A549 (cell line): Measurements from ENCODE around the gene NAT8L. TPM values are rescaled to one million over a fixed set of nuclear protein-coding genes. Genes with fewer than 3 reads are reported as not detected.
A peak's percentile ranks its signal among the peaks of the same experiment; 100 is the strongest.

Experiments used
- ATAC-seq, 2 experiments: fragments of 200-7000 bp in 1 of 2; fragments of >200 bp in 1 of 2; cut with Nextera tagmentation in 1 of 2; cut with Tn5 transposase in 1 of 2; 3 replicates each; pipeline versions ENCODE4 v1.8.0 to v1.9.1; 2018 to 2020; ENCODE audit warnings: mild to moderate bottlenecking in 1 of 2, moderate library complexity in 1 of 2
- CTCF ChIA-PET: fragments of 300-600 bp; sonication (Branson Sonifier 250); formaldehyde crosslinking; extraction: SDS; loops from one replicate; lab custom pipeline; 2021; ENCODE audit warnings: antibody characterized with exemption, inconsistent platforms; lab: Yijun Ruan, JAX
- POLR2A ChIA-PET: fragments of 350-600 bp; formaldehyde crosslinking; extraction: SDS; loops from one replicate; lab custom pipeline; 2021; ENCODE audit warnings: antibody characterized with exemption, inconsistent platforms; lab: Yijun Ruan, JAX
- DNase-seq, 2 experiments: peaks; one replicate each; pipeline versions ENCODE4 v3.0.0 to v3.0.0-alpha.2; 2011 to 2016; ENCODE audit warnings: low read depth in 1 of 2, low spot score in 1 of 2
- FAIRE-seq: peaks from 2 replicates; lab custom pipeline; 2011; peaks lifted over from hg19 to GRCh38; lab: Jason Lieb, UNC
- H3K27ac ChIP-seq, 2 experiments: fragments of >200 bp; sonication (Bioruptor Twin); formaldehyde crosslinking; 3 replicates each; pipeline ENCODE4 v1.5.1; 2016 to 2017
- H3K4me1 ChIP-seq: fragments of >200 bp; sonication (Bioruptor Twin); formaldehyde crosslinking; 3 replicates; pipeline ENCODE4 v1.6.1; 2016
- H3K4me2 ChIP-seq: fragments of >200 bp; sonication (Bioruptor Twin); formaldehyde crosslinking; 3 replicates; pipeline ENCODE4 v1.6.1; 2016
- H3K4me3 ChIP-seq: fragments of >200 bp; sonication (Bioruptor Twin); formaldehyde crosslinking; 3 replicates; pipeline ENCODE4 v1.5.1; 2016
- H3K9me3 ChIP-seq: fragments of >200 bp; sonication (Bioruptor Twin); formaldehyde crosslinking; 3 replicates; pipeline ENCODE4 v1.6.1; 2016
- CBX2 ChIP-seq: fragments of 200-600 bp; sonication (generic); IDR thresholded peaks from 2 replicates; pipeline ENCODE4 v1.6.1; 2016; ENCODE audit warnings: low read depth, mild to moderate bottlenecking, borderline replicate concordance
- CEBPB ChIP-seq, 2 experiments: fragments of >200 bp in 1 of 2; sonication (Bioruptor Twin) in 1 of 2; formaldehyde crosslinking in 1 of 2; IDR thresholded peaks; 2 replicates each; pipeline ENCODE4 v1.6.1; 2012 to 2016
- EHMT2 ChIP-seq: fragments of 200-600 bp; sonication (generic); IDR thresholded peaks from 2 replicates; pipeline ENCODE4 v1.6.1; 2016; ENCODE audit warnings: antibody characterized with exemption, low read depth, mild to moderate bottlenecking, moderate library complexity
- ELK1 ChIP-seq: fragments of 150-350 bp; IDR thresholded peaks from 2 replicates; pipeline ENCODE4 v1.6.1; 2014; ENCODE audit warnings: low read depth, mild to moderate bottlenecking, low read length
- KDM1A ChIP-seq: fragments of 200-600 bp; sonication (generic); IDR thresholded peaks from 2 replicates; pipeline ENCODE4 v1.6.1; 2016; ENCODE audit warnings: low read depth, mild to moderate bottlenecking
- MAFK ChIP-seq: fragments of 450-650 bp; IDR thresholded peaks from 2 replicates; pipeline ENCODE4 v1.6.1; 2014; ENCODE audit not compliant: partially characterized antibody
- MAX ChIP-seq: IDR thresholded peaks from 2 replicates; pipeline ENCODE4 v1.6.1; 2012
- MYC ChIP-seq: IDR thresholded peaks from 2 replicates; pipeline ENCODE4 v1.6.1; 2012; ENCODE audit warnings: mild to moderate bottlenecking, inconsistent platforms, low read length, improper control_type of control experiment, borderline replicate concordance
- NPAS2 ChIP-seq: fragments of 250-450 bp; sonication (Bioruptor Pico); IDR thresholded peaks from 2 replicates; pipeline ENCODE4 v1.8.0; 2022; ENCODE audit warnings: mild to moderate bottlenecking, moderate library complexity, borderline replicate concordance
- PHF8 ChIP-seq: fragments of 200-600 bp; sonication (generic); IDR thresholded peaks from 2 replicates; pipeline ENCODE4 v1.6.1; 2016; ENCODE audit warnings: low read depth, mild to moderate bottlenecking, antibody characterized with exemption, moderate library complexity, borderline replicate concordance
- RCOR1 ChIP-seq: fragments of 150-350 bp; IDR thresholded peaks from 2 replicates; pipeline ENCODE4 v1.6.1; 2014; ENCODE audit warnings: antibody characterized with exemption, low read length, low read depth
- RFX5 ChIP-seq: fragments of 450-650 bp; IDR thresholded peaks from 2 replicates; pipeline ENCODE4 v1.7.1; 2014; ENCODE audit warnings: antibody characterized with exemption, mild to moderate bottlenecking, moderate library complexity
- RNF2 ChIP-seq: fragments of 200-600 bp; sonication (generic); IDR thresholded peaks from 2 replicates; pipeline ENCODE4 v1.6.1; 2016; ENCODE audit warnings: low read depth, mild to moderate bottlenecking, antibody characterized with exemption, moderate library complexity, borderline replicate concordance
- ZFP36 ChIP-seq: fragments of 450-650 bp; IDR thresholded peaks from 2 replicates; pipeline ENCODE4 v1.6.1; 2014; ENCODE audit warnings: borderline replicate concordance; ENCODE audit not compliant: partially characterized antibody
- ZSCAN20 ChIP-seq: fragments of 250-450 bp; sonication (Bioruptor Pico); IDR thresholded peaks from 2 replicates; pipeline ENCODE4 v1.8.0; 2022; ENCODE audit warnings: mild to moderate bottlenecking, moderate library complexity
- WGBS: methylation state at CpG from one replicate; pipeline ENCODE4 v1.1.6; 2017; ENCODE audit errors: missing lambda C conversion rate; 5-methylcytosine and 5-hydroxymethylcytosine counted together
- polyA plus RNA-seq, 4 experiments: library from polyadenylated mRNA; depleted of rRNA in 3 of 4; stranded (reverse); fragments of >200 nt; fragmentation: RNase III in 1 of 4; extraction: RNeasy Plus Mini Kit Qiagen cat#74134 plus additional on column Dnase treatment in 1 of 4; gene quantifications; 2 replicates in 3 of 4; 3 replicates in 1 of 4; pipeline ENCODE4 v1.2.3, GENCODE V29; 2011 to 2017

The NAT8L gene
- polyA plus RNA-seq, 2 of the 4 experiments (the other 2 are of a cell fraction): 2.6 to 8.2 TPM

- no peak for ATAC-seq
Observed at GRCh38 chr4:2104556-2105345, 45.6 kb downstream of the NAT8L start.

GRCh38 chr4:2105559-2105958, 46.4 kb downstream of the NAT8L start:
- ChIA-PET CTCF (no interaction called here), POLR2A (no interaction called here)
- TF ChIP-seq MYC (no peak), ELK1 (no peak), RFX5 (no peak), CEBPB (IDR thresholded peaks at IDR 0.05) (no peak), ZSCAN20 (CRISPR knock-in tag) (no peak), MAX (no peak), CBX2 (no peak), PHF8 (no peak), EHMT2 (no peak)
- H3K4me3 ChIP-seq: no peak overlapping the region
- no peaks in the 10 kb centered on the region for H3K4me1 ChIP-seq
- no peak overlapping the region for H3K27ac ChIP-seq
- FAIRE-seq (no peak), DNase-seq (no peak), ATAC-seq (no peak)
- peaks cover 15% of the 10 kb centered on the region; the same call in 2 of the 3 replicates for H3K9me3 ChIP-seq
- no peak overlapping the region for H3K4me2 ChIP-seq
- 83% methylated on average over 1 of the region's 1 CpG for WGBS

More at GRCh38 chr4:2104556-2105345, 45.6 kb downstream of the NAT8L start:
- 40% methylated on average over 7 of the region's 9 CpGs for WGBS
- H3K27ac ChIP-seq: no peak overlapping the region
- H3K4me1 ChIP-seq: no peaks in the 10 kb centered on the region
- TF ChIP-seq KDM1A: no peak
- no peak for TF ChIP-seq MYC
- no peak for TF ChIP-seq ZFP36
- no peak for TF ChIP-seq CBX2
- TF ChIP-seq NPAS2 (CRISPR knock-in tag): no peak
- TF ChIP-seq RNF2: no peak
- no peak for DNase-seq
- no peak overlapping the region for H3K4me2 ChIP-seq
- no peak overlapping the region for H3K4me3 ChIP-seq
- no peak for FAIRE-seq
- H3K9me3 ChIP-seq: peaks cover 15% of the 10 kb centered on the region; the same call in 2 of the 3 replicates
- CTCF ChIA-PET: no interaction called here
- POLR2A ChIA-PET: no interaction called here

- H3K9me3 ChIP-seq: no peaks in the 10 kb centered on the region
- no peak for DNase-seq
- no peaks in the 10 kb centered on the region for H3K4me1 ChIP-seq
- no peak for ATAC-seq
- TF ChIP-seq MAFK: peak; percentile 81
- no peak for TF ChIP-seq RCOR1
- WGBS: 65% methylated on average over 6 of the region's 6 CpGs
- no peak overlapping the region for H3K4me3 ChIP-seq
- FAIRE-seq: no peak
- ChIA-PET POLR2A (no interaction called here), CTCF (no interaction called here)
- no peak overlapping the region for H3K4me2 ChIP-seq
- no peak overlapping the region for H3K27ac ChIP-seq
Observed at GRCh38 chr4:2116687-2117400, 57.7 kb downstream of the NAT8L start.

Other genes with a start within 250 kb of the NAT8L start
- 18.6 and 20.2 TPM in 2 replicates for gene LETM1, start 203.2 kb upstream of the NAT8L start, polyA plus RNA-seq (2011; rRNA removed)
- 29.6 to 29.9 TPM (median 29.6 TPM) in 3 replicates for gene LETM1, start 203.2 kb upstream of the NAT8L start, polyA plus RNA-seq (2017; fragmentation: RNase III; extraction: RNeasy Plus Mini Kit Qiagen cat#74134 plus additional on column Dnase treatment)
- gene NSD2, start 187.9 kb upstream of the NAT8L start, polyA plus RNA-seq (2011; rRNA removed): 49.3 and 52.6 TPM in 2 replicates
- 43.8 to 47.7 TPM (median 44.5 TPM) in 3 replicates for gene NSD2, start 187.9 kb upstream of the NAT8L start, polyA plus RNA-seq (2017; fragmentation: RNase III; extraction: RNeasy Plus Mini Kit Qiagen cat#74134 plus additional on column Dnase treatment)
- gene NELFA, start 50.4 kb upstream of the NAT8L start, polyA plus RNA-seq (2011; rRNA removed): 9.3 and 11.1 TPM in 2 replicates
- 17.0 to 18.3 TPM (median 17.1 TPM) in 3 replicates for gene NELFA, start 50.4 kb upstream of the NAT8L start, polyA plus RNA-seq (2017; fragmentation: RNase III; extraction: RNeasy Plus Mini Kit Qiagen cat#74134 plus additional on column Dnase treatment)
- gene HAUS3, start 182.8 kb downstream of the NAT8L start, polyA plus RNA-seq (2011; rRNA removed): 5.7 and 10.6 TPM in 2 replicates
- gene HAUS3, start 182.8 kb downstream of the NAT8L start, polyA plus RNA-seq (2017; fragmentation: RNase III; extraction: RNeasy Plus Mini Kit Qiagen cat#74134 plus additional on column Dnase treatment): 7.5 to 7.7 TPM (median 7.7 TPM) in 3 replicates
- gene POLN, start 182.8 kb downstream of the NAT8L start, polyA plus RNA-seq (2011; rRNA removed): 2.5 and 2.9 TPM in 2 replicates
- gene POLN, start 182.8 kb downstream of the NAT8L start, polyA plus RNA-seq (2017; fragmentation: RNase III; extraction: RNeasy Plus Mini Kit Qiagen cat#74134 plus additional on column Dnase treatment): 2.4 to 2.6 TPM (median 2.4 TPM) in 3 replicates
- 10.8 and 12.6 TPM in 2 replicates for gene MXD4, start 202.8 kb downstream of the NAT8L start, polyA plus RNA-seq (2011; rRNA removed)
- gene MXD4, start 202.8 kb downstream of the NAT8L start, polyA plus RNA-seq (2017; fragmentation: RNase III; extraction: RNeasy Plus Mini Kit Qiagen cat#74134 plus additional on column Dnase treatment): 15.2 to 20.3 TPM (median 18.5 TPM) in 3 replicates